ENCODE data around the gene SUSD3.
A peak's percentile ranks its signal among the peaks of the same experiment; 100 is the strongest.

The SUSD3 gene

DNA sequence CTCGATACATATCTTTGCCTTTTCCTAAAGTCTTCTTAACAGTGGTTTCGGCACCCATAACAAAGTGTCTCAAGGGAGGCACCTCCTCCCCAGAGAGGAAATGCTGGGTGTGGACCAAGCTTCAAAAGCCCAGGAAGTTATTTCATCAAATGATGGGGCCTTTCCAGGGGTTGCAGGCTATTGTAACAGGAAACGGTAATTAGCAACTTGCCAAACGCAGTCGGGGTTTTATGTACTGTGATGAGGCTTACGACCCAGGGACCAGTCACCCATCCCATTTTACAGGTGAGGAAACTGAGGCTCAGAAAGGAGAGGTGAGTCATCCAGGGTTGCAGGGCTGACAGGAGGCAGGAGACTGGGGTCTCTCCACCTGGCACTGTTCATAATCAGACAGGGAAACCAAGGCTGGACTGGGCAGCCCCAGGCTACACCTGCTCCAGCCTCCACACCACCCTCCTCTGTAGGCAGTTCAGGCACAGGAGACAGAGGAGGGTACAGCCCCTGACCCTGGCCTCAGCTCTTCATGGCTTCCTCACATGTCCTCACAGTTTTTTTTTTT is 30.0 kb upstream of the SUSD3 start:
- Histone ChIP-seq H3K4me2 (ENCODE audit: low read length) (peak overlapping the region; percentile 68), H3K27me3 (ENCODE audit: control insufficient read depth, low read length) (no peaks in the 10 kb centered on the region), H3K27ac (ENCODE audit: low read depth, low read length) (no peak overlapping the region; the same call in 1 of the 2 replicates), H3F3A (ENCODE audit: control insufficient read depth, insufficient read depth) (no peaks in the 10 kb centered on the region), H3K79me2 (ENCODE audit: control insufficient read depth, low read length) (no peaks in the 10 kb centered on the region), H3K9me2 (replicated peaks; ENCODE audit: control insufficient read depth, low read length) (no peaks in the 10 kb centered on the region), H4K20me1 (ENCODE audit: control insufficient read depth, insufficient read depth, low read depth, low read length) (no peaks in the 10 kb centered on the region), H3K4me1 (ENCODE audit: control insufficient read depth, low read length) (peaks cover 25% of the 10 kb centered on the region), H3K36me3 (ENCODE audit: control insufficient read depth, low read length) (no peaks in the 10 kb centered on the region), H3K4me3 (ENCODE audit: low read length) (peak overlapping the region; percentile 44), H3K9me3 (ENCODE audit: control insufficient read depth, insufficient read depth, low read length) (no peaks in the 10 kb centered on the region)
- no peak for TF ChIP-seq EZH2phosphoT487 (IDR thresholded peaks at IDR 0.05; ENCODE audit: borderline replicate concordance, low read length)
- TF ChIP-seq, protein P1, sequence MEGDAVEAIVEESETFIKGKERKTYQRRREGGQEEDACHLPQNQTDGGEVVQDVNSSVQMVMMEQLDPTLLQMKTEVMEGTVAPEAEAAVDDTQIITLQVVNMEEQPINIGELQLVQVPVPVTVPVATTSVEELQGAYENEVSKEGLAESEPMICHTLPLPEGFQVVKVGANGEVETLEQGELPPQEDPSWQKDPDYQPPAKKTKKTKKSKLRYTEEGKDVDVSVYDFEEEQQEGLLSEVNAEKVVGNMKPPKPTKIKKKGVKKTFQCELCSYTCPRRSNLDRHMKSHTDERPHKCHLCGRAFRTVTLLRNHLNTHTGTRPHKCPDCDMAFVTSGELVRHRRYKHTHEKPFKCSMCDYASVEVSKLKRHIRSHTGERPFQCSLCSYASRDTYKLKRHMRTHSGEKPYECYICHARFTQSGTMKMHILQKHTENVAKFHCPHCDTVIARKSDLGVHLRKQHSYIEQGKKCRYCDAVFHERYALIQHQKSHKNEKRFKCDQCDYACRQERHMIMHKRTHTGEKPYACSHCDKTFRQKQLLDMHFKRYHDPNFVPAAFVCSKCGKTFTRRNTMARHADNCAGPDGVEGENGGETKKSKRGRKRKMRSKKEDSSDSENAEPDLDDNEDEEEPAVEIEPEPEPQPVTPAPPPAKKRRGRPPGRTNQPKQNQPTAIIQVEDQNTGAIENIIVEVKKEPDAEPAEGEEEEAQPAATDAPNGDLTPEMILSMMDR (IDR thresholded peaks at IDR 0.05; ENCODE audit: low read depth, low read length, poor library complexity, severe bottlenecking) = no peak

DNA sequence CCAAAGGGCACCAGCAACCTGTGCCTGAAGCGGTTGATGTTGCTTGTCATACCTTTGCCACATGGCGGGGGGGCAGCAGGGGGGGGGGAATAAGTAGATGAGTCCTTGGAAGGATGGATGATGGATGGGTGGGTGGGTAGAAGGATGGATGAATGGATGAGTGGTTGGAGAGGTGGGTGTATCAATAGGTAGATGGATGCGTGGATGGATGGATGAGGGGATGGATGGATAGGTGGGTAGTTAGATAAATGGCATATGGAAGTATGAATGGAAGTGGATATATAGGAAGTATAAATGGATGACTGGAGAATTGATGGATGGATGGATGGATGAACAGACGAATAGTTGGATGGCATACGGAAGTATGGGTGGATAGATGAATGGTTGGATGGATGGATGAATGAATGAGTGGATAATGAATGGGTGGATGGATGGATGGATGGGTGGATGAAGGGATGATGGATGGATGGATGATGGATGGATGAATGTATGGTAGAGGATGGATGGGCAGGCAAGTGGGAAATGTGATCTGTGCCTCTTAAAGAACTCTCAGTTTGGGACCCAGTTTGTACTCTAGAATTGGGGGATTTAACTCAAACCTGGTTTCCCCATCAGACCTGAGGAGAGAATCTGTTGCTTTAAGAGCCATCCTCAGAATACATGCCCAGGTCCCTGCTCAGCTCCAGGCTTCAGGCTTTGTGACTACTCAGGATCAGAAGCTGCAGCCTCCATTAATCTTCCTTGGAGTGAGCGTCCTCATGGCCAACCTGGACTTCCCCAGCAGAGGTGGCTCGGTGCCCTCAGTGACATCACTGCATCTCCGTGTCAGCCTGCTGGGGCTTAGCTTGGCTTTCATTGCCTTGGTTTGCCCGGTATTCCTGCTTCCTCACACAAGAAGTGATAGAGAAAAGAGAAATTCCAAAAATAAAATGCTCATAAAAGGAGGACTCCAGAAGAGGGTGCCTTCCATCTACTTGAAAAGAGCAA is 27.6 kb upstream of the SUSD3 start:
- no peaks in the 10 kb centered on the region for H3F3A ChIP-seq (ENCODE audit: control insufficient read depth, insufficient read depth)
- H3K36me3 ChIP-seq (ENCODE audit: control insufficient read depth, low read length) = no peaks in the 10 kb centered on the region
- no peaks in the 10 kb centered on the region for H3K79me2 ChIP-seq (ENCODE audit: control insufficient read depth, low read length)
- no peaks in the 10 kb centered on the region for H3K27me3 ChIP-seq (ENCODE audit: control insufficient read depth, low read length)
- H3K4me3 ChIP-seq (ENCODE audit: low read length) = no peak overlapping the region
- no peaks in the 10 kb centered on the region for H4K20me1 ChIP-seq (ENCODE audit: control insufficient read depth, insufficient read depth, low read depth, low read length)
- H3K4me2 ChIP-seq (ENCODE audit: low read length) = no peak overlapping the region
- TF ChIP-seq, protein P1 (IDR thresholded peaks at IDR 0.05; ENCODE audit: low read depth, low read length, poor library complexity, severe bottlenecking) = no peak
- TF ChIP-seq EZH2phosphoT487 (IDR thresholded peaks at IDR 0.05; ENCODE audit: borderline replicate concordance, low read length) = no peak
- H3K9me3 ChIP-seq (ENCODE audit: control insufficient read depth, insufficient read depth, low read length) = no peaks in the 10 kb centered on the region
- no peaks in the 10 kb centered on the region for H3K9me2 ChIP-seq (replicated peaks; ENCODE audit: control insufficient read depth, low read length)
- peaks cover 36% of the 10 kb centered on the region for H3K4me1 ChIP-seq (ENCODE audit: control insufficient read depth, low read length)
- no peak overlapping the region for H3K27ac ChIP-seq (ENCODE audit: low read depth, low read length)

DNA sequence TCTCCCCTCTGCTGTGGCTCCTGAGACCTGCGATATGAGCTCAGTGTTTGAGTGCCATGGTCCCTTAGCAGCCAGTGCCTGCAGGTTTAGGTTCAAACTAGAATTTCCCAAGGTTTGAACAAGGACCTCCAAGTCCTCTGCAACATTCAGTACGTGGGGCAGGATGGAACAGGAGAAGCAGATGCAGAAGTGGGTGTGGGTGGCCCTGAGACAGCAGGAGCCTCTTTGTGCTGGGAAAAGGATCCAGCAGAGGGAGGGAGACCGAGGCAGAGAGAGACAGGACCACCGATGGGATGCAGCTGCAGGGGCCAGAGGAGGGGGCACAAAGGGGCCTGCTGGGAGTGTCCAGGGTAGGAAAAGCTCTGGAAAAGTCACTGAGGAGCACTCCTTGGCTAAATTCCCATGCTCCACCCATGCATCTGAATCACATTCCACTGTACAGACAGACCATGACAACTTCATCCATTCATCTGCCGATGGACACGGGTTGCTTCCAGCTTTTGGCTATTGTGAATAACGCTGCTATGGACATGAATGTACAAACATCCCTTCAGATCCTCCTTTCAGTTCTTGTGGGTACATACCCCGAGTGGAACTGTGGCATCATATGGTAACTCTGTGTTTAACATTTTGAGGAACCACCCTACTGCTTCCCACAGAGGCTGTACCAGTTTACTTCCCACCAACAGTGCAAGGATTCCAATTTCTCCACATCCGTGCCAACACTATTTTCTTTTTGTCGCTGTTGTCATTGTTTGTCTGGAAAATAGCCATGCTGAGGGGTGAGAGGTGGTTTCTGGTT is 26.7 kb upstream of the SUSD3 start:
- no peak overlapping the region for H3K27ac ChIP-seq (ENCODE audit: low read depth, low read length)
- H3K9me3 ChIP-seq (ENCODE audit: control insufficient read depth, insufficient read depth, low read length) = no peaks in the 10 kb centered on the region
- no peaks in the 10 kb centered on the region for H4K20me1 ChIP-seq (ENCODE audit: control insufficient read depth, insufficient read depth, low read depth, low read length)
- H3K4me2 ChIP-seq (ENCODE audit: low read length) = no peak overlapping the region
- H3K36me3 ChIP-seq (ENCODE audit: control insufficient read depth, low read length) = no peaks in the 10 kb centered on the region
- no peak overlapping the region for H3K4me3 ChIP-seq (ENCODE audit: low read length)
- no peaks in the 10 kb centered on the region for H3K79me2 ChIP-seq (ENCODE audit: control insufficient read depth, low read length)
- TF ChIP-seq, protein P1 (IDR thresholded peaks at IDR 0.05; ENCODE audit: low read depth, low read length, poor library complexity, severe bottlenecking) = no peak
- TF ChIP-seq EZH2phosphoT487 (IDR thresholded peaks at IDR 0.05; ENCODE audit: borderline replicate concordance, low read length) = no peak
- peaks cover 36% of the 10 kb centered on the region for H3K4me1 ChIP-seq (ENCODE audit: control insufficient read depth, low read length)
- H3K9me2 ChIP-seq (replicated peaks; ENCODE audit: control insufficient read depth, low read length) = no peaks in the 10 kb centered on the region
- no peaks in the 10 kb centered on the region for H3K27me3 ChIP-seq (ENCODE audit: control insufficient read depth, low read length)
- no peaks in the 10 kb centered on the region for H3F3A ChIP-seq (ENCODE audit: control insufficient read depth, insufficient read depth)
